NCI-H2227 (cell line): Measurements from ENCODE around the gene POLR3A.
"Not testable (repeated sequence)": the region's sequence is repeated elsewhere in the genome, so short reads cannot be mapped to it uniquely, and the experiment has no call there.

Experiments
- DNase-seq: peaks from one replicate; lab custom pipeline; 2025; ENCODE audit not compliant: unreplicated experiment; lab: John Stamatoyannopoulos, UW

POLR3A gene

DNA sequence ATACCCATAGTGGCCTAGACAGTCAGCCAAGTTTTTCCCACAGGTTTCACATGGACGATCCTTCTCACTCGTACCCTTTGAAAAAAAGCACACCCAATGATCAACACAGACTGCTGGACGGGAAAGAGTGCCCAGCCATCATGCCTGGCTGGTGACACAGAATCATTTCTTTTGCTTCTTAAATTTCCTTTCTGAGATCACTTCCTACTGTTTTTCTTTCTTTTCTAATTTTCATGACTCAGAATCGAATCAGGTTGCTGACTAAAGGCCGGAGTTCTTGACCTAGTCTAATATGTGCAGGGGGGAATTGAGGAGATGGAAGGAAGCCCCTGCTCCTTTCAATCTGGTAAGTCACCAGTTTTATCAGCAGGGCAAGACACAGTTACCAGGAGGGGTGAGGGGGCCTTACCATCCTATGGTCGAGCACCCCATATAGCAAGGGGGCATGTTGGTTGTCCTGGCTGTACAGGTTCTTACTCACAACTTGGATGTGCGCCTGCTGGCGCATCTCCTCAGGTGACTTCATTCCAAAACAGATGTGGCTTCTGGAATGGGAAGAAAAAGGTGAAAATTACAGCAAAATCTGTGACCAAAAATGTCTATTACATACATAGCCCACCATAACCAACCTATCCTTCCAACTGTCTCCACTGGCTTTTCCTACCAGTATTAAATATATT lies 3.5 kb downstream of the POLR3A start:
- DNase-seq: no peak

DNA sequence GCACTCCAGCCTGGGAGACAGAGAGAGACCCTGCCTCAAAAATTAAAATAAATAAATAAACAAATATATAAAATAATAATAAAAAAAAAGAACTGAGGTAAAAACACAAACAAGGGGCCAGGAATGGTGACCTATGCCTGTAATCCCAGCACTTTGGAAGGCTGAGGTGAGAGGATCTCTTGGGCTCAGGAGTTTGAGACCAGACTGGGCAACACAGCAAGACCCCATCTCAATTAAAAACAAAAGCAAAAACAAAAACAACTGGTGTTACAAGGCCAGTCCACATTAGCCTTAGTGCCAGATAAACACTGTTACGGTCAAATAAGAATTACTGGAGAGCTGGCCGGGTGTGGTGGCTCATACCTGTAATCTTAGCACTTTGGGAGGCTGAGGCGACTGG lies 5.6 kb downstream of the POLR3A start:
- DNase-seq: no peak

DNA sequence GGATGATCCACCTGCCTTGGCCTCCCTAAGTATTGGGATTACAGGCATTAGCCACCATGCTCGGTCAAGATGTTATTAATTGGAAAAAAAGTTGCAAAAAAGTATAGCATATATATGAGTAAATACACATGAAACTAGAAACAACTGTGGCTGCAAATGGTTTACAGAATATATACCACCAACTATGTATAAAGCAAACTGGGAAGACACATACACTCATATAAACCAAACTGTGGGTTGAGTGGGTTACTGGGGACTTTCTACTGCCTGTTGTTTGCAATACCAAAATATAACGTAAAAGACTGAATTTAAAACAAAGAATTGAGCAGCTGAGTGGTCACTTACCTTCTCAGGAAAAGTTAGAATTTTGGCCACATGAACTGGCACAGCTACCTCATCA lies 8.1 kb downstream of the POLR3A start:
- no peak for DNase-seq

DNA sequence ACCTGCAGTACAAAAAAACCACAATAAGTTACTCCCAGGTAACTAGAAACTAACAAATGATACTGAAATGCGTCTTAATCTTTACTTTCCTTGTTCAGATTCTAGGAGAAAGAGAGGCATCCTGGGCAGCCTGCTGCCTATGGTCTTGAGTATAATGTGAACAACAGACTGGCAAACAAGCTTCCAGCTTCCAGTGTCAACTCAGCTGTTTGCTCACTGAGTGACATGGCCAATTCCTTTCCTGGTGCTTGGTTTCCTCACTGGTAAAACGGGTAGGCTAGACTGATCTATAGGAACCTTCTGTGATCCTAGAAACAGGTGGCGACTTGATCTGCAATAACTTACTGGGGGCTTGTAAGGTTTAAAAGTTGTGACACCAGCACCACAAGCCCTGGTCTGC lies 10.1 kb downstream of the POLR3A start:
- DNase-seq: no peak

- no peak for DNase-seq
Measured at GRCh38 chr10:78017856-78018255, 11.5 kb downstream of the POLR3A start.

DNA sequence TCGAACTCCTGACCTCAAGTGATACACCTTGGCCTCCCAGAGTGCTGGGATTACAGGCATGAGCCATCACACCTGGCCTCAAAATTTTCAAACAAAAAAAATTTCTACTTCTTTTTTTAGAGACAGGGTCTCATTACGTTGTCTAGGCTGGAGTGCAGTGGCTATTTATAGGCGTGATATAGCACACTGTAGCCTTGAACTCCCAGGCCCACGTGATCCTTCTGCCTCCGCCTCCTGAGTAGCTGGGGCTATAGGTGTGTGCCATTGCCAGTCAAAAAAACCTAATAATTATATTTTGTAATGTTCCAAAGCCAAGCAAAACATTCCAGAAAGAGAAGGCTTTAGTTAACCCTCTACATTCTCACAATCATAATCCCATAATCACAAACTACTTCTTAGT lies 13.8 kb downstream of the POLR3A start:
- DNase-seq: no peak

DNA sequence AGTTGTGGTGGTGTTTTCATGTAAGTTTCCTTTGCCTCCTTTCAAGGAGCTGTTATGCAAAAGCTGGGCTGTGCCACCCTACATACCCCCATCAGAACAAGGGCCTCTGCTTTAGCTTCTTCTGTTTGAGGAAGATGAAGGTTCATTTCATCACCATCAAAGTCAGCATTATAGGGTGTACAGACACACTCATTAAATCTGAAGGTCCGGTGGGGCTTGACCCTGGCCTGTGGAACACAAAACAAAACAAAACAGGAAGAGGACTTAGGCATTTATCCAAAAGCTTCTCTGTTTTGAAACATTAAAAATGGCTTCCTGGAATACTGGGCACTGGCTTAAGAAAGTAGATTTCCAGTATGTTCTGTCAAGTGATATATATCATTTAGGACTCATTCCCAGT lies 15.8 kb downstream of the POLR3A start:
- DNase-seq: no peak

DNA sequence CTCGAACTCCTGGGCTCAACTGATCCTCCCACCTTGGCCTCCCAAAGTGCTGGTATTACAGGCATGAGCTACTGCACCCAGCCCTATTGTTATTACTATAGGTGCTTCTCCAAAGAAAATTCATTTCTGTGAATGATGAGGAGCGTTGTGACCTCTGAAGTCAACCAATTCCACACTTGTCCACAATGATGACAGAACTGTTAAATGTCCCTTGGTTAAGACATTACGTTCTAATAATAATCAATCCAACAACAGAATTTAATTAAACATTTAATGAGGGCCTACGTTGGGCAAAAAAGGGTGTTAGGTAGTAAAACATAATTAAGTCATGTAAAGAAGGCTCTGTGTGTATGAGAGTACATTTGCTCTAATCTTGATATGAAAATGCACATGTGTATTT lies 18.2 kb downstream of the POLR3A start:
- DNase-seq: no peak

DNA sequence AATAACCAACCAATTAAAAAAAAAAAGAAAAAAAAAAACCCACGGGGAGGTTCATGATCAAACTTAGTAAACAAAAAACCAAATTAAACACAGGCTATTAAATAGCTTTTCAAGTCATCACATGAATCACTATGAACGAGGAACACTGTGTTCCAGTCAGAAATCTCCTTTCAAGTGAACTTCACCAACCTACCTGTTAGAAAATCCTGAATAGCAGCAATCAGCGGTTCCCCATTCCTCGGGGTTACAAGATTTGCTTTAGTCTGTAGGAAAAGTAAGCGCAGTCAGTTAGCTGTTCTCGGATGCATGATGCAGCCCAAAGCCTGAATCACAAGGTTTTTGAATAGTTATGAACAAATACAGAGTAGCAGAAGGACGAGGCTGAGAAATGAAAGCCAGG lies 19.0 kb downstream of the POLR3A start:
- no peak for DNase-seq

- no peak for DNase-seq
Measured at GRCh38 chr10:78009662-78010061, 19.7 kb downstream of the POLR3A start.

DNA sequence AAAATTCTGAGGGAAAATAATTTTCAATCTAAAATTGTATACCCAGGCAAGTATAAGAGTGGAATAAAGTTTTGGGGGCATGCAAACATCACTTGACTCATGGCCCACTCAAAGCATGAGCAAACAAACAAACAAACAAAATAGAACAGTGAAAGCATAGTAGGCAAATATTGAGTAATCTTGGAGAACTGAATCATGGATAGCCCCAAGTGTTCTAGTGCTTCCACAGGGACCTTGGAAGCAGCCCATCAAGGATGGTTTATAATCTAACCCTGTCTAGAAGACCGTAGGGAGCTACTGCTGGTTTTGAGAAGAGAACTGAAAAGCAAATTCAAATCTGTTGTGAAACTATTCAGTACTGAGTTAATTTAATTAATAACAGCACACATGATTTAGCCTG lies 22.1 kb downstream of the POLR3A start:
- no peak for DNase-seq

DNA sequence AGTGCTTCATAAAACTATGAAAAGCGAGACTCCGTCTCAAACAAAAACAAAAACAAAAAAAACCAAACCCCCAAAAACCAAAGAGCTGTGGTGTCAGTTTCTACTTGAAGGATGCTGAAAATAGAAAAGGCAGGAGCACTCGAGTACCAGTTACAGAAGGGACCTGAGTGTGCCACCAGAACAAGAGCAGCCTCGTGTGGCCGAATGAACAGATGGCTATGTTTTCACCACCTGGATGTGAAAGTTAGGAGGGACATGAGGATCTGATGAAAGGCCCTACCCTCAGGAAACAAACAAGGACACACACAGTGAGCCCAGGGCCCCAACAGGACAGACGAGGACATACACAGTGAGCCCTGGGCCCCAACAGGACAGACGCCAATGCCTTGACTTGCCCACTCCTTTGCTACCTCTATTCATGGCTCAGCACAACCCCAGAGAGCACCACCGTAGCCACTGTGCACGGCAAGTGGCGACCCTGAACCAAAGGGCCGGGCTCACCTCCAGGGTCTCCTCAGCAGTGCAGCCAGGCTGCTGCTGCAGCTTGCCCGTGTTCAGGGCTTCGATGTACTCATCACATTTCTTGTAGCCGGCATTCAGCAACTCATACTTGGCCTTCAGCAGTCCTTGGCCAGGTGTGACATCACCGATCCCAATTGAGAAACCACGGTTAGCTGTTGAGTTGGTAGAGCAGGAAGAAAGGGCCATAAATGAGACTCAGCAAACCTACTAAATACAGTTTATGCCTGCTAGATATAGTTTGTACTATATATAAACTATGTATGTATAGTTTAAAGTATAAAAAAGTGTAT lies 24.9 kb downstream of the POLR3A start:
- no peak for DNase-seq

GRCh38 chr10:78002541-78003288 lies 26.6 kb downstream of the POLR3A start:
- DNase-seq: no peak

DNA sequence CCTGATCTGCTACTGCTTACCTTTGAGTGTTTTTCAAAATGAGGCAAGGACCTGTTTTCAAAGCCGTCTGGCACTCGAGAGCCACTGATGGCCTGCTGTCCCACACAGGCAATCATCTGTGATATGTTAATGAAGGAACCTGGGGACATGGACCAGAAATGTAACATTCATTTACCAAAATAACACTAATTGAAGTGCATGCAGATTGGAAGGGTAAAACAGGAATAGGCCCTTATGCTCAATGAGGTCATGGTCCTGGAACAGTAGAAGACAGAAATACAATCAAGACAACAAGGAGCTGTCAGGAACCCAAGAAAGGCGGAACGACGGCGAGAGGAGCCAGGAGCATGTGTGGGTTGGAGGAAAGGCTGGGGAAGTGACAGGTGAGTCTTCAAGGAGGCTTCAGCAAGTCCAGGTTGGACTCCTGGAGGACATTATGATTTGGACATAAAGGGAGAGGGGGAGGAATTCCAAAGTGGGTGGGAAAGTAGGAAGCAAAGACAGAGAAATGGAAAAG lies 28.3 kb downstream of the POLR3A start:
- DNase-seq: no peak

GRCh38 chr10:78000206-78000605 lies 29.1 kb downstream of the POLR3A start:
- no peak for DNase-seq

DNA sequence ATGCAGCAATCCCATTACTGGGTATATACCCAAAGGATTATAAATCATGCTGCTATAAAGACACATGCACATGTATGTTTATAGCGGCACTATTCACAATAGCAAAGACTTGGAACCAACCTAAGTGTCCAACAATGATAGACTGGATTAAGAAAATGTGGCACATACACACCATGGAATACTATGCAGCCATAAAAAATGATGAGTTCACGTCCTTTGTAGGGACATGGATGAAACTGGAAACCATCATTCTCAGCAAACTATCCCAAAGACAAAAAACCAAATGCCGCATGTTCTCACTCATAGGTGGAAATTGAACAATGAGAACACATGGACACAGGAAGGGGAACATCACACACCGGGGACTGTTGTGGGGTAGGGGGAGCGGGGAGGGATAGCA lies 30.5 kb downstream of the POLR3A start:
- not testable (repeated sequence) for DNase-seq

- no peak for DNase-seq
Measured at GRCh38 chr10:77993620-77994019, 35.7 kb downstream of the POLR3A start.

- DNase-seq: no peak
Measured at GRCh38 chr10:77989081-77989724, 40.1 kb downstream of the POLR3A start.

- DNase-seq: no peak
Measured at GRCh38 chr10:77987671-77988255, 41.6 kb downstream of the POLR3A start.

DNA sequence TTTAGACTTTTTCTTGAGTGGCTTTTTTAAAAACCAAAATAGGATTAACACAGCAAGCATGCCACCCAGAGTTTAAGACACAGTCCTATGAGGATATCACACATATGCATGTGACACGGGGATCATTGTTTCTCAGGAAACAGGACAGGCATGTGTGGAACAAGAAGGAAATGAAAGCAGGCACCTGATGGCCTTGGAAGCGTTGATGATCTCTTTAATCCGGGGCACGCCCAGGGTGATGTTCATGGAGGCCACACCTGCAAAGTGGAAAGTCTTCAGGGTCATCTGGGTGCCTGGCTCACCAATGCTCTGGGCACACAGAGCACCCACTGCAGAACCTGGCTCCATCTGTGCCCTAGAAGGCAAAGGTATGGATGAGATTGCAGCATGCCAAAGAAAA lies 44.3 kb downstream of the POLR3A start:
- no peak for DNase-seq
